IMR-90 (cell line): Measurements from ENCODE around the gene TXNRD1. TPM values are rescaled to one million over a fixed set of nuclear protein-coding genes. Genes with fewer than 3 reads are reported as not detected.
A peak's percentile ranks its signal among the peaks of the same experiment; 100 is the strongest.

Experiments used
- ATAC-seq: fragments of 200-7000 bp; cut with Tn5 transposase; 2 replicates; pipeline ENCODE4 v1.9.1; 2020; ENCODE audit warnings: low read depth, mild to moderate bottlenecking, moderate library complexity
- BruUV-seq: library from RNA; stranded (reverse); fragments of 400-500 nt; replicated peaks from 2 replicates; lab custom pipeline; 2021; lab: Mats Ljungman, UMichigan
- CTCF ChIA-PET: fragments of 300-600 bp; formaldehyde crosslinking; extraction: SDS; loops from one replicate; lab custom pipeline; 2021; ENCODE audit warnings: antibody characterized with exemption; lab: Yijun Ruan, JAX
- POLR2A ChIA-PET: fragments of 300-600 bp; sonication (Branson Sonifier 250); formaldehyde crosslinking; loops from one replicate; lab custom pipeline; 2022; ENCODE audit warnings: antibody characterized with exemption; ENCODE audit not compliant: unreplicated experiment; lab: Charles Lee
- DNase-seq: peaks from one replicate; pipeline ENCODE4 v3.0.0; 2013
- H2AFZ ChIP-seq: replicated peaks from 2 replicates; pipeline ENCODE3; 2013; ENCODE audit warnings: low read length, mild to moderate bottlenecking; ENCODE audit not compliant: poor library complexity
- H2AK5ac ChIP-seq: 2 replicates; pipeline ENCODE4 v1.6.1; 2013; ENCODE audit warnings: low read depth, low read length, inconsistent platforms
- H2AK9ac ChIP-seq: replicated peaks from 2 replicates; pipeline ENCODE3; 2013; ENCODE audit warnings: mild to moderate bottlenecking, low read depth, low read length, moderate library complexity; ENCODE audit not compliant: poor library complexity
- H2BK120ac ChIP-seq: 2 replicates; pipeline ENCODE4 v1.6.1; 2013; ENCODE audit warnings: low read depth, low read length, inconsistent platforms
- H2BK15ac ChIP-seq: 3 replicates; pipeline ENCODE4 v1.6.1; 2013; ENCODE audit warnings: low read depth, low read length, inconsistent platforms
- H2BK20ac ChIP-seq: 2 replicates; pipeline ENCODE4 v1.6.1; 2013; ENCODE audit warnings: low read depth, mild to moderate bottlenecking, inconsistent platforms, low read length, moderate library complexity
- H2BK5ac ChIP-seq: 2 replicates; pipeline ENCODE4 v1.6.1; 2013; ENCODE audit warnings: mild to moderate bottlenecking, low read depth, low read length, inconsistent platforms; ENCODE audit not compliant: poor library complexity, severe bottlenecking
- H3K14ac ChIP-seq: replicated peaks from 2 replicates; pipeline ENCODE4 v1.6.1; 2013; ENCODE audit warnings: low read depth, low read length, inconsistent platforms
- H3K18ac ChIP-seq: 2 replicates; pipeline ENCODE4 v1.6.1; 2013; ENCODE audit warnings: low read depth, low read length, control low read depth
- H3K23ac ChIP-seq: 2 replicates; pipeline ENCODE4 v1.6.1; 2013; ENCODE audit warnings: low read depth, low read length, inconsistent platforms
- H3K27ac ChIP-seq: 2 replicates; pipeline ENCODE4 v1.5.1; 2013; ENCODE audit warnings: mild to moderate bottlenecking, control low read depth, low read length; ENCODE audit not compliant: insufficient read depth
- H3K27me3 ChIP-seq: 2 replicates; pipeline ENCODE4 v1.6.1; 2013; ENCODE audit warnings: low read length; ENCODE audit not compliant: control insufficient read depth, insufficient read depth
- H3K36me3 ChIP-seq: 2 replicates; pipeline ENCODE4 v1.6.1; 2013; ENCODE audit warnings: low read length, mixed read lengths; ENCODE audit not compliant: control insufficient read depth, insufficient read depth
- H3K4ac ChIP-seq: 2 replicates; pipeline ENCODE4 v1.6.1; 2013; ENCODE audit warnings: low read depth, low read length, inconsistent platforms
- H3K4me1 ChIP-seq: 2 replicates; pipeline ENCODE4 v1.6.1; 2013; ENCODE audit warnings: low read length, mixed read lengths; ENCODE audit not compliant: control insufficient read depth, insufficient read depth
- H3K4me2 ChIP-seq: 2 replicates; pipeline ENCODE4 v1.6.1; 2013; ENCODE audit warnings: low read depth, mild to moderate bottlenecking, control low read depth, low read length, moderate library complexity
- H3K4me3 ChIP-seq: 2 replicates; pipeline ENCODE4 v1.5.1; 2013; ENCODE audit warnings: low read depth, mild to moderate bottlenecking, control low read depth, low read length, moderate library complexity; ENCODE audit not compliant: insufficient read depth
- H3K56ac ChIP-seq: 2 replicates; pipeline ENCODE4 v1.6.1; 2013; ENCODE audit warnings: low read length, inconsistent platforms; ENCODE audit not compliant: insufficient read depth; ENCODE audit errors: extremely low read depth
- H3K79me1 ChIP-seq, 2 experiments: 2 replicates each; pipeline ENCODE4 v1.6.1; 2013; ENCODE audit warnings: low read length in 2 of 2, inconsistent platforms in 1 of 2, low read depth in 1 of 2
- H3K9ac ChIP-seq: 2 replicates; pipeline ENCODE4 v1.6.1; 2013; ENCODE audit warnings: low read depth, low read length, control low read depth
- H3K9me1 ChIP-seq: 2 replicates; pipeline ENCODE4 v1.6.1; 2013; ENCODE audit warnings: low read length, inconsistent platforms; ENCODE audit not compliant: insufficient read depth
- H3K9me3 ChIP-seq: 2 replicates; pipeline ENCODE4 v1.6.1; 2013; ENCODE audit warnings: low read length; ENCODE audit not compliant: control insufficient read depth, insufficient read depth
- H4K20me1 ChIP-seq: 2 replicates; pipeline ENCODE4 v1.6.1; 2013; ENCODE audit warnings: low read length, inconsistent platforms; ENCODE audit not compliant: insufficient read depth
- H4K5ac ChIP-seq: 2 replicates; pipeline ENCODE4 v1.6.1; 2013; ENCODE audit warnings: mild to moderate bottlenecking, low read depth, low read length, control low read depth
- H4K8ac ChIP-seq, 2 experiments: 2 replicates each; pipeline ENCODE4 v1.6.1; 2013; ENCODE audit warnings: low read depth in 2 of 2, low read length in 2 of 2, control low read depth in 1 of 2, inconsistent platforms in 1 of 2
- H4K91ac ChIP-seq: 2 replicates; pipeline ENCODE4 v1.6.1; 2013; ENCODE audit warnings: low read depth, low read length, inconsistent platforms; ENCODE audit not compliant: insufficient read depth
- MAFK ChIP-seq: IDR thresholded peaks from 2 replicates; pipeline ENCODE4 v1.6.1; 2012; ENCODE audit warnings: low read depth, low read length, improper control_type of control experiment
- MAZ ChIP-seq: IDR thresholded peaks from 2 replicates; pipeline ENCODE4 v1.6.1; 2012; ENCODE audit warnings: low read depth, mild to moderate bottlenecking, low read length, improper control_type of control experiment, moderate library complexity, borderline replicate concordance
- NFE2L2 ChIP-seq: fragments of 150-350 bp; IDR thresholded peaks from 2 replicates; pipeline ENCODE4 v1.6.1; 2016; ENCODE audit warnings: low read depth, mild to moderate bottlenecking, low read length
- POLR2A ChIP-seq: IDR thresholded peaks from 2 replicates; pipeline ENCODE4 v1.6.1; 2012; ENCODE audit warnings: mild to moderate bottlenecking, low read depth, low read length
- RAD21 ChIP-seq: IDR thresholded peaks from 2 replicates; pipeline ENCODE4 v1.6.1; 2012; ENCODE audit warnings: low read length, improper control_type of control experiment
- RCOR1 ChIP-seq: IDR thresholded peaks from 2 replicates; pipeline ENCODE4 v1.6.1; 2012; ENCODE audit warnings: mild to moderate bottlenecking, low read length, improper control_type of control experiment; ENCODE audit not compliant: insufficient replicate concordance
- RFX5 ChIP-seq: IDR thresholded peaks from 2 replicates; pipeline ENCODE4 v1.8.0; 2012; ENCODE audit warnings: low read depth, mild to moderate bottlenecking, low read length, moderate library complexity
- WGBS, 2 experiments: methylation state at CpG; one replicate each; pipeline versions ENCODE4 v1.1.5 to v1.1.7; 2013; ENCODE audit warnings: missing lambda C conversion rate in 2 of 2; ENCODE audit not compliant: insufficient read length in 1 of 2; ENCODE audit errors: extremely low coverage in 2 of 2; 5-methylcytosine and 5-hydroxymethylcytosine counted together
- dilution Hi-C: fragments of 300-500 bp; cut with HindIII; formaldehyde crosslinking; loops from one replicate; pipeline ENCODE4 v1.14.3; 2018; ENCODE audit warnings: low sequenced_read_pairs; ENCODE audit not compliant: unreplicated experiment
- in situ Hi-C: fragments of 300-500 bp; cut with MboI; formaldehyde crosslinking; loops from 3 replicates; pipeline ENCODE4 v1.14.3; 2019; ENCODE audit warnings: low sequenced_read_pairs, inconsistent platforms, mixed read lengths
- intact Hi-C: fragments of 100-400 bp; cut with micrococcal nuclease; formaldehyde crosslinking; loops from 2 replicates; pipeline ENCODE4 v1.10.0; 2022
- polyA plus RNA-seq, 3 experiments: library from polyadenylated mRNA; depleted of rRNA; stranded (reverse); fragments of >200 nt; gene quantifications; 2 replicates each; pipeline ENCODE4 v1.2.3, GENCODE V29; 2012; ENCODE audit warnings: low replicate concordance in 1 of 3
- total RNA-seq: library from RNA; depleted of rRNA; stranded (reverse); fragments of >200 nt; gene quantifications from 2 replicates; pipeline ENCODE4 v1.2.3, GENCODE V29; 2012
- TF ChIP-seq, protein P1 (sequence below): conservative IDR thresholded peaks from 2 replicates; pipeline ENCODE4 v1.5.1; 2012; ENCODE audit warnings: mild to moderate bottlenecking, low read depth, low read length, improper control_type of control experiment
- TF ChIP-seq, protein P2 (sequence below): fragments of 150-350 bp; IDR thresholded peaks from 2 replicates; pipeline ENCODE4 v1.6.1; 2016; ENCODE audit warnings: low read depth, mild to moderate bottlenecking, low read length, moderate library complexity, borderline replicate concordance

The TXNRD1 gene
- total and polyA plus RNA-seq, 2 of the 4 experiments (the other 2 are of a cell fraction) = 379 to 582 TPM

DNA sequence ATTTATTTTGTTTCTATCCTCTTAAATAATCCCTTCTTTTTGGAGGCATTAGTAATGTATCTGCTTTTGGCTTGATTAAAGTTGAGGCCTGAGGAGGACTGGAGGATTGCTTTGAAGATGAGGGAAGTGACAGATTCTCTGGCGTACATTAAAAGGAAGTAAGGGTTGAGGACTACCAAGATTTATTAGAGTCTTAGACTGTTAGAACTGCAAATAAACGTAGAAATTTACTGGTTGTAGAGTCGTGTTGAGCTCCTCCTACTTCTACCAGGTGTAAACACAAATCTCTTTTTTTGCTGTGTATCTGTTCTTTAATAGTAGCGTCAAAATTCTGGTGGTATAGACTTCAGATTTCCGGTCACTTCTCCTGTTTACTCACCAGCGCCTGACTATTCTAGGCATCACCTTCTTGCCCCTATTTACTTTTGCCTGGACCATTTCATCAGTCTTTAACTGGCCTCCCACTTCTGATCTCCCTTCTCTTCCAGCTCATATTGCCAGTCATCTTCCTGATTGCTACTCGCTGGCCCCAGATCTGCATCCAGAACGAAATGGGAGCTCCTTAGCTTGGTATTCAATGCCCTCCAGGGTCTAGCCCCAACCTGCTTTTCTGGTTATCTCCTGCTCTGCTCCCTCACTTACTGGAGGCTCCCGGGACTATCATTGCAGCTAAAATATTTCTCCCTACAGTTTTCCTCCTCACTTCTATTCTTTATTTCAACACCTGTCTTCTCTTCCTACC, 79.5 kb downstream of the TXNRD1 start (continued):
- TF ChIP-seq, protein P1, sequence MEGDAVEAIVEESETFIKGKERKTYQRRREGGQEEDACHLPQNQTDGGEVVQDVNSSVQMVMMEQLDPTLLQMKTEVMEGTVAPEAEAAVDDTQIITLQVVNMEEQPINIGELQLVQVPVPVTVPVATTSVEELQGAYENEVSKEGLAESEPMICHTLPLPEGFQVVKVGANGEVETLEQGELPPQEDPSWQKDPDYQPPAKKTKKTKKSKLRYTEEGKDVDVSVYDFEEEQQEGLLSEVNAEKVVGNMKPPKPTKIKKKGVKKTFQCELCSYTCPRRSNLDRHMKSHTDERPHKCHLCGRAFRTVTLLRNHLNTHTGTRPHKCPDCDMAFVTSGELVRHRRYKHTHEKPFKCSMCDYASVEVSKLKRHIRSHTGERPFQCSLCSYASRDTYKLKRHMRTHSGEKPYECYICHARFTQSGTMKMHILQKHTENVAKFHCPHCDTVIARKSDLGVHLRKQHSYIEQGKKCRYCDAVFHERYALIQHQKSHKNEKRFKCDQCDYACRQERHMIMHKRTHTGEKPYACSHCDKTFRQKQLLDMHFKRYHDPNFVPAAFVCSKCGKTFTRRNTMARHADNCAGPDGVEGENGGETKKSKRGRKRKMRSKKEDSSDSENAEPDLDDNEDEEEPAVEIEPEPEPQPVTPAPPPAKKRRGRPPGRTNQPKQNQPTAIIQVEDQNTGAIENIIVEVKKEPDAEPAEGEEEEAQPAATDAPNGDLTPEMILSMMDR = no peak

DNA sequence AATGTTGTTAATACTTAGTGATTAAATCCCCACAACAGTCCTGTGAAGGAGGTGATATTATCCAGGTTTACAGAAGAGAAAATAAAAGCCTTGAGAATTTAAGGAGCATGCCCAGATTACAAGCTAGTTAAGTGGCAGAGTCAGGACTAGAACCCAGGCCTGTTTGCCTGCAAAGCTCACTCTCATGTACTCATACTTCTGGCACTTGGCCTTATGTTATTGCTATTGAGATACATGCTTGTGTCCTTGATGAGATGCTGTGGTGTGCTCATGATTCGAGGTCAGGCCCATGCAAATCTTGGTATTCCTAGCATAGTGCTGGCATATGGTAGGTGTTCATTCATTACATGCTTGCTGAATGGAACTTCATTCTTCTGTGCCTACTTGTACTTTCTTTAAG, 80.4 kb downstream of the TXNRD1 start:
- ChIA-PET POLR2A (interaction anchor here (1.4 kb wide), 1 partner anchor 74 kb away, joined by 3 read pairs; no protein-coding TSS in a partner anchor), CTCF (no interaction called here)
- BruUV-seq = no TSS peak
- Histone ChIP-seq H3K18ac (no peak overlapping the region), H3K4me3 (no peak overlapping the region), H2AK5ac (no peak overlapping the region), H3K4me2 (peak overlapping the region; percentile 65), H3K56ac (no peak overlapping the region), H3K27me3 (no peaks in the 10 kb centered on the region), H2BK120ac (no peak overlapping the region), H3K9ac (no peak overlapping the region), H2BK15ac (no peak overlapping the region), H3K14ac (no peak overlapping the region), H3K79me1 (peaks cover 4 to 27% of the 10 kb centered on the region in 2 experiments; a peak in 2 of 4 replicates), H3K4ac (no peak overlapping the region), H2BK5ac (no peak overlapping the region), H3K27ac (no peak overlapping the region), H2BK20ac (no peak overlapping the region), H4K5ac (no peak overlapping the region), H4K8ac (no peak overlapping the region), H4K20me1 (peaks cover 95% of the 10 kb centered on the region), H4K91ac (no peak overlapping the region), H3K36me3 (peaks cover 58% of the 10 kb centered on the region), H3K9me1 (peaks cover 6% of the 10 kb centered on the region; the same call in 1 of the 2 replicates), H3K23ac (peak overlapping the region; percentile 58; the same call in 1 of the 2 replicates), H2AK9ac (no peak overlapping the region), H2AFZ (no peak overlapping the region), H3K9me3 (no peaks in the 10 kb centered on the region), H3K4me1 (peaks cover 25% of the 10 kb centered on the region)
- no CpG with 5 or more reads among the region's 1 CpG for WGBS, 2 experiments
- ATAC-seq (peak; percentile 10; the same call in 1 of the 2 replicates), DNase-seq (no peak)
- dilution Hi-C loops = no loop called here
- in situ Hi-C loops = no loop called here
- intact Hi-C loops = loop anchor here (10.0 kb wide), 1 partner anchor 421 kb away; no protein-coding TSS in a partner anchor
- no peak for TF ChIP-seq RCOR1
- TF ChIP-seq POLR2A = no peak
- TF ChIP-seq MAFK = no peak
- TF ChIP-seq NFE2L2 = no peak
- TF ChIP-seq, protein P2, sequence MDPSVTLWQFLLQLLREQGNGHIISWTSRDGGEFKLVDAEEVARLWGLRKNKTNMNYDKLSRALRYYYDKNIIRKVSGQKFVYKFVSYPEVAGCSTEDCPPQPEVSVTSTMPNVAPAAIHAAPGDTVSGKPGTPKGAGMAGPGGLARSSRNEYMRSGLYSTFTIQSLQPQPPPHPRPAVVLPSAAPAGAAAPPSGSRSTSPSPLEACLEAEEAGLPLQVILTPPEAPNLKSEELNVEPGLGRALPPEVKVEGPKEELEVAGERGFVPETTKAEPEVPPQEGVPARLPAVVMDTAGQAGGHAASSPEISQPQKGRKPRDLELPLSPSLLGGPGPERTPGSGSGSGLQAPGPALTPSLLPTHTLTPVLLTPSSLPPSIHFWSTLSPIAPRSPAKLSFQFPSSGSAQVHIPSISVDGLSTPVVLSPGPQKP = no peak
- TF ChIP-seq RFX5 = no peak
- no peak for TF ChIP-seq RAD21
- no peak for TF ChIP-seq MAZ
